GM21367 (cell line): Measurements from ENCODE around the gene SOX21.

ENCODE experiments used
- ATAC-seq: cut with Tn5 transposase; IDR thresholded peaks from one replicate; pipeline ENCODE4 v1.9.1; 2021; ENCODE audit not compliant: unreplicated experiment

SOX21 gene

DNA sequence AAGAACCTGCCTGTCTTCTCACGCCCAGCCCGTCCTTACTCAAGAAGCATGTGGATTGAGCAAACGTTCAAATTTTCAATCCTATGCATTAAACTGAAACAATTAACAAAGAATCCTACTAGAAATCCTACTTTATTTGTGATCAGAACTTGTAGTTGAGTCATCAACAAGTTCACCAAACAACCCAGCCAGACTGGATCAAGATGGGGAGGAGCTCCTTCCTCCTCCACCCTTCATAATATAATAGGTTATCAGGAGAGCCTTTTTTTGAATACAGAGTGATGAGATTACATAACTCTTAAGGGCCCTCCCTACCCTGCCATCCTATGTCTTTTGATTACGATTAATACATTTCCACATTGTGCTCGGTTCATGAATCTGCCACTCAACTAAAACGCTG, 32.7 kb downstream of the SOX21 start:
- no peak for ATAC-seq

DNA sequence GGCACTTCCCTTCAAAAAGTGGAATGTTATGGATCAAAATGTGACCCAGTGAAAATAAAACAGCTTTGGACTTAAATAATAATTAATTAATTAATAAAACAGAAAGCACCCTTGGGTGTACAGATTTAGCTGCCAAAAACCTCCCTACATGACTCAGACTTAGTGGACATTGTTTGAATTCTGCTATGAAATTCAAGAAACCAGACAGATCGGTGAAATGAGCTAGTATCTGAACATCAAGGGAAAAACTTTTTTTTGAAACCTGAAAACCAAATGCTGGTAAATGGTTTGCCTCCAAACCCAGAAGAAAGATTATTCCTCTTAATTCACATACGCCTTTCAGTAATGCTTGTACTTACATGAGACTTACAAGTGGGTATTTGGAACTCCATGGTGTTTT, 33.5 kb downstream of the SOX21 start:
- ATAC-seq, result no peak

DNA sequence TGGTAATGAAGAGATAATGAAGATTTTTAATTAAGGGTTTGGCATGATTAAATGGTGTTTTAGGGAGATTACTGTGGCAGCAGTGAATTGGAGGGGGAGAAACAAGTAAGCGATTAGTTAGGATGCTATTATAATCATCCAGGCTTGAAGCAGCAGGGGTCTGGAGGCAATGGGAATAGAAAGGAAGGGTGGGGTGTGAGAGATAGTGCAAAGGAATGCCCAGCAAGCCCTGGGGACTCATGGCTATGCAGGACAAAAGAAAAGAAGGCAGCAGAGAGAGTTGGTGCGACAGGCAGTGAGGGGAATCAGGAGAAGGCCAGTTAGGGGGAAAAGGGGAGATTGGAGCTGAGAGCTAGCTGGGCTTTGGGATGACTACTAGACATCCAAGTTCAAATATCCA, 34.5 kb downstream of the SOX21 start:
- no peak for ATAC-seq

DNA sequence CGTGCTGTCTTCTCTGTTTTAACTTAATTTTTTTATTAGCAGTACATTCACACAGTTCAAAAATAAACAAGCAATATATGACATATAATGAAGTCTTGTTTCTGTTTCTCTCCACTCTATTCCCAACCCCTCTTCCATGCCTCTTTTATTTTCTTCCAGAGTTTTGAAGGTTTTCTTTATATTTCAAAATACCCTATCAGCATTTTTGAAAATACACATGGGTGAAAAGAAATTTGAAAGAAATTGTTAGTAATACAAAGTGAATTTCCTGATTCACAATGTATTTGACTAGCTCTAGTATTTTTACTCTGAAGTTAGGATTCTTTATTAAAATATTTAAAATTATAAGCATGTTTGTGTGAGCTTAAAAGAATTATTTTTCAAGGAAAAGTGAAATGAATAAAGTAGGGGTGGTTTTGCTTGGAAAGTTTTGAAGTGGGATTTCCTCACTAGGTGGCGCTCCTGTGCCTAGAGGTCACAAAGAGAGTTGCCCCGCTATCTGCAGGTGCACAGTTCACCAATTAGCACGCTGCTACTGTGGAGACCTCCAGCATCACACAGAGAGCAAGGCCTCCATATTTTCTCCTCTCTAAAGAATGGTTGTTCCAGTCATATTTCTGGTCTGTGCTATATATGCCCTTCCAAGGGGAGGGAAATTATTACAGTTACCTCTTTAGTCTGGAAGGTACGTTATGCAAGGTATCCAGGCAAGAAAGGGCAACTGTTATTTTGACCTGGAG, 37.6 kb downstream of the SOX21 start:
- ATAC-seq, result peak; percentile 74

DNA sequence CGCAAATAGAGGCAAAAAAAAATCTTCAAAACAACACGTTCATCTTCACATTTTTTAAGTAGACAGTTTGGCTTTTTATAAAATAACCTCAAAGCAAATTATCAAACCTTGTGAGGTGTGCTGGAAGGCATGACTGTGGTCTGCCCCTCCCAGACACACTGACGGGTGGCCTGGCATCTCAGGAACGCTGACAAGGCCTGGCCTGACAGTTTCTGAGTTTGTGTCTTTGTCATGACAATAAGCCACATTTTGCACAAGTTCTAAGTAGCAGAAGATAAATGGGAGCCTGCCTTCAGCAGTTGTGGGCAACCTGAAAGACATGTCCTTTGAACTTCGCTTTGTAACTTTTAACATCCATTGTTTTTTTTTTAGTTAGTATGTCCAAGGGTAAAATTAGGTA, 38.5 kb downstream of the SOX21 start:
- ATAC-seq, result no peak

DNA sequence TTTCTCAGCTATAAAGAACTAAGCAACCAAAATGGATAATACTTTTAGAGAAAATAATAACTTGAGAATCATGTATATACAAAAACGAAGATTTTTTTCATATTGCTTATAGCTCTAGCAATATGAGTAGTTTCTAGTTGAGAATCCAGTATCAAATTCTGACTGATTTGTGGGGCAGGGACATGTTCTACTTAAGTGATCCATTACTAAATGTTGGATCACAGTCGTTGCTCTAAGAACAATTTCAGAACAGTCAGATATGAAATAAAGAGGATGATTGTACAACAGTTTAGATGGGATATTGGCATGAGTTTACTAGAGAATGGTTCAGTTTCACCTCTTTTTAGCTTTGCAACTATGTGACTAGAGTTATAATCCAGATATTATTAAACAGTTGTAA, 39.9 kb downstream of the SOX21 start:
- ATAC-seq, result no peak

DNA sequence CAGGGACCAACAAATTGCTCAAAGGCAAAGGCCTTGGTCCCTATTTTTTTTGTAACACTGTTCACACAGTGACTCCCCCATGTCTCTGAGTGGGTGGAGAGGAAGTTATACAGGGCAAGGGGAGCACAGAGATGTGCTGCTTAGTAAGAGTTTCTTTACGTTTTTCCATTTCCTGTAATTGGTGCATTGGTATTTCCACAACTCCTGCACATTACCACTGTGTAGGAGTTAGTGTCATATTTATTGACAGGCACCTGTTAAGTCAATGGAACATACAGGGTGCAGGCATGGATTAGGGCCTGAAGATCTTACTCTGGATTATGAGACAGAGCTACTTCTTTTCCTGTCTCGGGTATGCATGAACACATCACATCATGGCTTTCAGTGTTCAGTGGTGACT, 45.2 kb downstream of the SOX21 start:
- ATAC-seq, result no peak

DNA sequence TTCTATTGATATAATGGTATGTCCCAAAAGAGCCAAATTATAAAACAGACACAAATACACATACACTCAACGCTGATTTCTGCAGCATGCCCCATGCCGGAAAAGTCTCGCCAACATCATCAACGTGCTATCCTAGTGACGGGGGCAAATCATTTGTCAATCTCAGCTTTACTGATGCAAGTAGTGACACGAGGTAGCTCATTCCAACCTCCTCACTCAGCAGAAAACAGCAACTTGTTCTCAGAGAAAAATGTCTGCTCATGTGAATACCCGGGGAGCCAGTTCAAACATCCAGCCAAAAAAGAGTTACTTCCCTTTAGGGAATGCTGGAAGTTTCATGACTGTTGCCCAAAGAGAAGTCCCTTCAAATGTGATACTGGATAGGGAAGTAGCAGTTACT, 46.3 kb downstream of the SOX21 start:
- no peak for ATAC-seq

DNA sequence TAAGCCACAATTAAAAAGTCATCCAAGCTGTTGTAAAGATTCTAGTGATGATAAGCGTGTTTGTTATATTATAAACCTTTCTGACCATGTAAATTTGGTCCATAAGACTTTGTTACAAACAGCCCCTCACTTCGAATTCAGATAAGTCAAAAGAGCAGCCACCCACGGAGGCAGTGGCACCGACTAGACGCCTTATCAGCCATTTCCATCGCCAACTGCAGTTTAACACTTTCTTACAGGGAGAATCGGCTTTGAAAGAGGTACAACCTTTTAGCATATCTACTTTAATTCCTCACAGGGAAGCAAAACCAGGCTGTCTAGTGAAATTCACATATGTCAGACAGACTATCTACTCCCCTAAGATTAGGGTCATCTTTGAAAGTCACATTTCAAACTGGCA, 47.5 kb downstream of the SOX21 start:
- no peak for ATAC-seq

DNA sequence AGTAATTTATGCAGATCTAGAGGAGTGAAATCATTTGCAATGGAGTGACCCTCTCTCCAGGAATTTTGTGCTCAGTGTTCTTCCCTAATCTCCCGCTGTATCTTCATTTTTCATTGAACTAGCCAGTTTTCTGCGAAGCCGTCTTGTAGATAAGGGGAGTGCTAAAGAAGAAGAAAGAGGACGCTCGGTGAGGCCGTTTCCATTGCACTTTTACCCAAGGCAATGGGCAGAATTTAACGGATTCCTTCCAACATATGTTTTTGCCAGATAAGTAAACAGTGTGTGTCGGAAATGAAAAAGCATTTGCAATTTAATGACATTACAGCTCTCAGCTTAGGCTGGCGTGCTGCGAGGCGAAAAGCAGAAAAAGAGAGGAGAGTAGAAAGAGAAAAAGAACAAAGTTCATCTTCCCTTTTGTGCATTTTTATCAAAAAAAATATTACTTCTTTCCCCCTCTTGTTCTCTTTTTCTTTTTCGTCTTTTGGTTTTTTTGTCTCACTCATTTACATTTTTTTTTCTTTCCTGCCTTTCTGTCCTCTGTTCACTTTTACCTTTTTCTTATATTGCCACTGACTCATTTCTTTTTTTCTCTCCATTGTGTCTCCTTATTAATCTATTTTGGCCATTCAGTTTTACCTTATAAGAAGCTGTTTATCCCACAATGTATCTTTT, 49.9 kb downstream of the SOX21 start:
- no peak for ATAC-seq

DNA sequence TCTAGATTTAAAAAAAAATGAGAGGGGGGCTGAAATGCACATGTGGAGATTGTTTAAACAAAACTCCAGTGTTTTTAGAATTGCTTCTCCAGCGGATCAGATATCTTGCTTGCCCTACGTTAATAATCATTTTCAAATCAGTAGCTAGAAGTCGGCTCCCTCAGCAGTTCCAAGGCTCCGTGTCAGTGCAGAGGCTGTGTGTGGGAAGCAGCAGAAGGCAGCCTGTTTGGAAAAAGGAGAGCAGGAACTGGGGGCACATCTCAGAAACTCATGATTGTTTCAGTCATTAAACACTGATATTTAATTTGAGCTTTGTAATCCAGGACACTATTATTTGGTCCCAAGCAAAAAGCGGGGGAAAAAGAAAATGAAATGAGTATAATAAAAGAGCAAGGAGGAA, 50.9 kb downstream of the SOX21 start:
- no peak for ATAC-seq

DNA sequence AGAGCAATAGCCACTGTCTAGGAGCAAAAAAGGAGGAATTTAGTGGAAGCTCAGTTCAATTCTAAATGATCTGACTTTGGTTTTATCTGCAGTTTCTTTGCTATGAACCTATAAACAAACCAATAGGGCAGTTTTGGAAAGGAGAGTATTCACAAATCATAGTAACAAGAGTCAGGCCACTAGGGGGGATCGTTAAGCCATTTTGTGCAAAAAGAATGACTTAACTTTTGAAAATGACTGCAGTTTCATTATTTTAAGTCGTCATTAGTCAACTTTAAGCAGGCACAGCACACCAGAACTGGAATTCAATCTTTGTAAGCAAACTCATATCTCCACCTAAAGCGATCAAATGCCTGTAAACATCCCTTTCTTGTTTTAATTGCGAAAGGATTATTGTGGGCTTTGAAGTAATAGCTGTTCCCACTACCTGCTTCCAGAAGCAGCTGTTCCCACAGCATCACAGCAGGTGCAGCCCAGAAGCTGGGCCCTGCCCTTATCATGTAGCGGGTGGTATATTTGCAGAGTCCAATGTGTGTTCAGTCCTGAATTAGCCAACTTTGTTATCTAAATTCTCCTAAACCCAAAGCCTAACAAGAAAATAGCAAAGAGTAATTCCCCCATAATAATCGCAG, 51.5 kb downstream of the SOX21 start:
- ATAC-seq, result no peak
